Gastrocnemius medialis (tissue), 4 donors: ENCODE results near the gene ITGA2B.

Source experiments
- POLR2A ChIP-seq, 2 donors: fragments of 450-650 bp; IDR thresholded peaks; one replicate each; pipeline ENCODE4 v1.6.1; 2017; ENCODE audit warnings: antibody characterized with exemption in 2 of 2, mild to moderate bottlenecking in 2 of 2, moderate library complexity in 2 of 2
- TF ChIP-seq, protein P1 (sequence below), 5 experiments: fragments of 450-650 bp in 3 of 5; fragments of 200-600 bp in 2 of 5; sonication (generic) in 2 of 5; IDR thresholded peaks in 4 of 5; conservative IDR thresholded peaks in 1 of 5; 1 replicate in 4 of 5; 2 replicates in 1 of 5; pipeline ENCODE4 v1.5.1; 2016 to 2019; ENCODE audit warnings: antibody characterized with exemption in 5 of 5, mild to moderate bottlenecking in 3 of 5, moderate library complexity in 3 of 5

DNA sequence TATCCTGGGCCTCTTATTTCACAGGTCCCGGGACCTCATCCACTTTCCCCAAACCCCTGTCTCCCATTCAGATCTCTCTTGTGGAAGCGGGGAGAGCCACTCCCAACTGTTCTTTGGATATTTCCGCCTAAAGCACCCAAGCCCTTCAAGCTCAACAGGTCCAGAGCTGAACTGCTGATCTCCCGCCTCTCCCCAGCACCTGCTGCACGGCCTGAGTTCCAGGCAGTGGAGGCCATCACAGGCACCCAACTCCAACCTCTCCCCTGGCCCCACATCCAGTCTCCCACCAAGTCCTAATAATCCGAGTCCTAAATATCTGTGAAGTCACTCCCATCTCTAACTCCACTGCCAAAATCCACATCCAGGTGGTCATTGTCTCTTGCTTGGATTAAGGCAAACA, 6.5 kb downstream of the ITGA2B start:
- TF ChIP-seq, protein P1, sequence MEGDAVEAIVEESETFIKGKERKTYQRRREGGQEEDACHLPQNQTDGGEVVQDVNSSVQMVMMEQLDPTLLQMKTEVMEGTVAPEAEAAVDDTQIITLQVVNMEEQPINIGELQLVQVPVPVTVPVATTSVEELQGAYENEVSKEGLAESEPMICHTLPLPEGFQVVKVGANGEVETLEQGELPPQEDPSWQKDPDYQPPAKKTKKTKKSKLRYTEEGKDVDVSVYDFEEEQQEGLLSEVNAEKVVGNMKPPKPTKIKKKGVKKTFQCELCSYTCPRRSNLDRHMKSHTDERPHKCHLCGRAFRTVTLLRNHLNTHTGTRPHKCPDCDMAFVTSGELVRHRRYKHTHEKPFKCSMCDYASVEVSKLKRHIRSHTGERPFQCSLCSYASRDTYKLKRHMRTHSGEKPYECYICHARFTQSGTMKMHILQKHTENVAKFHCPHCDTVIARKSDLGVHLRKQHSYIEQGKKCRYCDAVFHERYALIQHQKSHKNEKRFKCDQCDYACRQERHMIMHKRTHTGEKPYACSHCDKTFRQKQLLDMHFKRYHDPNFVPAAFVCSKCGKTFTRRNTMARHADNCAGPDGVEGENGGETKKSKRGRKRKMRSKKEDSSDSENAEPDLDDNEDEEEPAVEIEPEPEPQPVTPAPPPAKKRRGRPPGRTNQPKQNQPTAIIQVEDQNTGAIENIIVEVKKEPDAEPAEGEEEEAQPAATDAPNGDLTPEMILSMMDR (IDR thresholded peaks at IDR 0.05 in 4 of 5, conservative IDR thresholded peaks at IDR 0.05 in 1 of 5): no peak
- TF ChIP-seq POLR2A (IDR thresholded peaks at IDR 0.05): no peak
